NB4 (cell line): ENCODE data around the gene CORO2A.

Source experiments
- POLR2A ChIP-seq: IDR thresholded peaks from 2 replicates; pipeline ENCODE4 v1.6.1; 2011; ENCODE audit warnings: mild to moderate bottlenecking; ENCODE audit not compliant: insufficient read length; ENCODE audit errors: extremely low read depth
- TF ChIP-seq, protein P1 (sequence below): IDR thresholded peaks from one replicate; pipeline ENCODE4 v1.5.1; 2012; ENCODE audit warnings: low read depth, low read length

DNA sequence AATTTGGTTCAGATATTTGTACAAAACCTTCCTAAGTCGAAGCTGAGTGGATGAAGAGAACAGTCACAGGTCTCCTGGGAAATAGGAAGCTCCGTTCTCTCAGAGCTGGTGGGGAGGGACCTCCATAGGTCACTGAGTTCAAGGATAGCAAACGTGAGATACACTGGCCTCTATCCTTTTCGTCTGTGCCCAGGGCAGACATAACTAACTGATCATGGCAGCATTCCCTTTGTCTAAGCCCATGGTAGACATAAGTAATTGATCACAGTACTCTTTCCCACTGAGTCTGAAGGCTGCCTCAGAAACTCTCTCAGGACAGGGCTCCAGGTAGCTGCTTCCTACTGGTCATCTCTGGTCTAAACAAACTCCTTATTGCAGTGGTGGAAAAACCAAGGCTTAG lies 12.3 kb upstream of the CORO2A start:
- TF ChIP-seq, protein P1, sequence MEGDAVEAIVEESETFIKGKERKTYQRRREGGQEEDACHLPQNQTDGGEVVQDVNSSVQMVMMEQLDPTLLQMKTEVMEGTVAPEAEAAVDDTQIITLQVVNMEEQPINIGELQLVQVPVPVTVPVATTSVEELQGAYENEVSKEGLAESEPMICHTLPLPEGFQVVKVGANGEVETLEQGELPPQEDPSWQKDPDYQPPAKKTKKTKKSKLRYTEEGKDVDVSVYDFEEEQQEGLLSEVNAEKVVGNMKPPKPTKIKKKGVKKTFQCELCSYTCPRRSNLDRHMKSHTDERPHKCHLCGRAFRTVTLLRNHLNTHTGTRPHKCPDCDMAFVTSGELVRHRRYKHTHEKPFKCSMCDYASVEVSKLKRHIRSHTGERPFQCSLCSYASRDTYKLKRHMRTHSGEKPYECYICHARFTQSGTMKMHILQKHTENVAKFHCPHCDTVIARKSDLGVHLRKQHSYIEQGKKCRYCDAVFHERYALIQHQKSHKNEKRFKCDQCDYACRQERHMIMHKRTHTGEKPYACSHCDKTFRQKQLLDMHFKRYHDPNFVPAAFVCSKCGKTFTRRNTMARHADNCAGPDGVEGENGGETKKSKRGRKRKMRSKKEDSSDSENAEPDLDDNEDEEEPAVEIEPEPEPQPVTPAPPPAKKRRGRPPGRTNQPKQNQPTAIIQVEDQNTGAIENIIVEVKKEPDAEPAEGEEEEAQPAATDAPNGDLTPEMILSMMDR, result no peak
- no peak for TF ChIP-seq POLR2A
